Measurements from ENCODE around the gene SPANXC. TPM values are rescaled to one million over a fixed set of nuclear protein-coding genes. Genes with fewer than 3 reads are reported as not detected.

Gene SPANXC
- total RNA-seq, 1 donor from 2014 or later, result not detected

- ChIA-PET POLR2A (no interaction called here), CTCF (no interaction called here)
Observed at GRCh38 chrX:141214196-141214595, 28.1 kb downstream of the SPANXC start.

GRCh38 chrX:141201962-141202361 is 40.4 kb downstream of the SPANXC start:
- H3K27ac Mint-ChIP-seq, result no peak overlapping the region
- H3K27me3 Mint-ChIP-seq, result no peaks in the 10 kb centered on the region
- ATAC-seq (ENCODE audit: low read depth), result no peak
- no peak for TF ChIP-seq CTCF (IDR thresholded peaks at IDR 0.05)
- ChIA-PET POLR2A (no interaction called here), CTCF (no interaction called here)
- DNase-seq, result no peak
- H3K9me3 Mint-ChIP-seq, result no peaks in the 10 kb centered on the region
- intact Hi-C loops (cut with micrococcal nuclease), result no loop called here
- H3K4me1 Mint-ChIP-seq, result no peaks in the 10 kb centered on the region
- H3K4me3 Mint-ChIP-seq, result no peak overlapping the region
- H3K36me3 Mint-ChIP-seq (ENCODE audit: low read depth), result no peaks in the 10 kb centered on the region

More at GRCh38 chrX:141214196-141214595, 28.1 kb downstream of the SPANXC start:
- ATAC-seq (ENCODE audit: low read depth), result no peak
- Mint-ChIP-seq H3K27ac (no peak overlapping the region), H3K9me3 (peaks cover 4% of the 10 kb centered on the region), H3K27me3 (no peaks in the 10 kb centered on the region), H3K4me1 (no peaks in the 10 kb centered on the region), H3K4me3 (no peak overlapping the region), H3K36me3 (ENCODE audit: low read depth) (no peaks in the 10 kb centered on the region)
- intact Hi-C loops (cut with micrococcal nuclease), result no loop called here
- no peak for TF ChIP-seq CTCF (IDR thresholded peaks at IDR 0.05)
- no peak for DNase-seq

Other genes with a start within 250 kb of the SPANXC start
- gene SPANXB1, start 239.9 kb downstream of the SPANXC start, total RNA-seq, result not detected in 2 replicates
- gene LDOC1, start 65.4 kb downstream of the SPANXC start, total RNA-seq, result 4.2 and 5.5 TPM in 2 replicates

Data from activated B cell treated with CpG ODN at 0.5 μM for 24 hours (primary cell).